ENCODE results near the gene SLC38A8.

Gene SLC38A8

DNA sequence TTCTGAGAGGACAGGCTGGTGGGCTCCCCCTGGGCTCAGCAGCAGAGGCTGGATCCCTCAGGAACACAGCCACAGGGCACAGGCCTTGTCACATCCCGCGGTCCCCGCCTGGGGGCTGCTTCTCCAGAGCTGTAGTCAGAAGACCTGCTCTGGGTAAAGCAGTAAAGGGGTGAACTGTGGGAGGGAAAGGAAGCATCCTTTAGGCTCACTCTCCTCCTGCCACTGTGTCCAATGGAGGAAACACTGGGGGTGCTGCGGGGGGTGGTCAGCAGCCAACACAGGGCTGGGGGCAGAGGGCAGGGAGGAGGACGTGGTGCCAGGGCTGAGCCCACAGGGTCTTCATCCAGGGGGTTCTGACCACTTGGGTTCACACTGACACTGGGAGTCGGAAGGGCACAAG is 5.0 kb upstream of the SLC38A8 start:
- DNase-seq, result no peak

DNA sequence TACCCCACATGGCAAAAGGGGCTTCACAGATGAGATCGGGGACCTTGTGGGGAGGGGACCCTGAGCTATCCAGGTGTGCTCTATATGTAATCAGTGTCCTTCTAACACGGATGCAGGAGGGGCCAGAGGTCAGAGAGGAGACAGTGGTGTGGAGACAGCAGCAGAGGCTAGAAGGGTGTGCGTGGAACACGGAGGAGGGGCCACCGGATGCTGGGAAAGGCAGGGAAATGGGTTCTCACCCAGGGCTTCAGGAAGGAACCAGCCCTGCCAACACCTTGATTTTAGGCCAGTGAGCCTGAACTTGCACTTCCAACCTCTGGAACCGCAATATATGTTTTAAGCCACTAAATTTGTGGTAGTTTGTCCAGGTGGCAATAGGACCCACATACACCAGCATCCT is 4.6 kb upstream of the SLC38A8 start:
- no peak for DNase-seq

DNA sequence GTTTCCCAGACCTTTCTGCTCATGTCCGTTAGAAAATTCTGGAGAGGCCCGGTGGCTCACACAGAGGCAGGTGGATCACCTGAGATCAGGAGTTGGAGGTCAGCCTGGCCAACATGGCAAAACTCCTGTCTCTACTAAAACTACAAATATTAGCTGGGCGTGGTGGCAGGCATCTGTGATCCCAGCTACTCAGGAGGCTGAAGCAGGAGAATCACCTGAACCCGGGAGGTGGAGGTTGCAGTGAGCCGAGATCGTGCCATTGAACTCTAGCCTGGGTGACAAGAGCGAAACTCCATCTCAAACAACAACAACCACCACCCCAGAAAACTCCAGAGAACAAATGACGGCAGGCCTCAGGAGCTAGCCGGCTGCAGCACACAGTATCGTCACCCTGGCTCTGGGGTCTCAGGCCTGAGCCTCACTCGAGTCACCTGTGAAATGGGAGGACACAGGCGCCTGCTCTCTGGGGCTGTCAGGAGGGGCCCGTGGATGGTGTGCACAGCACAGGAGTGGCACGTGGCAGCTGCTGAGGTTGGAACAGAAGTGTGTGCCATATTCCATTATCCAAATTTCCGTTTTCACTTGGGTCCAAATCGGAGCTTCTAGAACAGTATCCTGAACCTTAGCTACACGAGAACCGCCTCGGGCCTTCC is 3.3 kb upstream of the SLC38A8 start:
- no peak for DNase-seq

DNA sequence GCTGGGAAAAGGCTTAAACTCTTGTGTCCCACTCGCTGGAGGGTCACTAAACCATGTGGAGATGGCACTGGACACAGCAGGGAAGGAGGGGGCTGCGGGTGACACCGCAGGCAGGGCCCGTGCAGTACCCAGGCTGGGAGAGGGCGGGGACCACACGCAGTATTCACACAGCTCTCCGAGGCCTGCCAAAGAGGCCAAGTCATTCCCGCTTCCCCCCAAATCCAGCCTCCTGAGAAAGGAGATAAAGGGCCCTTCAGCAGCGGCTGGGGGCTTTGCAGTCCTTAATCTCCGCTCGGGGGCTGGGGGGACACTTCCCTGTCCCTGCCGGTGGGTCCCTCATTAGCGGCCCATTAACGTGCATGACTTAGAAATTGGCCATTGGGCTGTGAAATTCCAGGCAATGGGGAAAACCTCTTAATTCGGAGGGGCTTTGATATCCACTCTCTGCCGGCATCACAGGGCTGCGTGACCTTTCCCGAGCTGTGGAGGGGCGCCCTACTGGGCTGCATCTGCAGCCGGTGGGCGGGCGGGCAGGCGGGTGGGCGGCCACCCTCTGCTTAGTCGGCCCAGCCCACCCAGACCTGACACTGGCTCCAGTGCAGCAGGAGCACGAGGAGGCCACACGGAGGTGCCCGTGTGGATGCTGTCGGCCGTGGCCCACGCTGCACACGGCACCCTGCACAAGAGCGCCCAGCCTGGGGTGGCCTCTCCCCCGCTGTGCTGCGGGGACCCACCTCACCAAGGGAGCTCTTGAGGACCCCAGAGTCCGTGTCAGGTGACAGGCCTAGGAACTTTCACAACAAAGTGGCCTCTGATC is 2.6 kb upstream of the SLC38A8 start:
- no peak for DNase-seq

DNA sequence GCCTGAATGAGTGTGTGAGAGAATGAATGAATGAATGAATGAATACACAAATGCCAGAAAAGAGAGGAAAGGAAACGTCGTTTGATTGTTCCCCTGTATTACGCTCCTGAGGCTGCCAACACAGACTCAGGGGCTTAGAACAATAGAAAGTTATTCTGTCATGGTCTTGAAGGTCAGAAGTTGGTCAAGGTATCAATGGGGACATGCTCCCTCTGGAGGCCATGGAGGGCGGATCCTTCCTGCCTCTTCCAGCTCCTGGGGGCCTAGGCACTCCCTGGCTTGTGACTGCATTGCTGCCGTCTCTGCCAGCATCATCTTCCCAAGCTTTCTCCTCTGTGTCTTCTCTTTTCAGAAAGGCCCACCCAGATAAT is 1.5 kb upstream of the SLC38A8 start:
- DNase-seq, result no peak

DNA sequence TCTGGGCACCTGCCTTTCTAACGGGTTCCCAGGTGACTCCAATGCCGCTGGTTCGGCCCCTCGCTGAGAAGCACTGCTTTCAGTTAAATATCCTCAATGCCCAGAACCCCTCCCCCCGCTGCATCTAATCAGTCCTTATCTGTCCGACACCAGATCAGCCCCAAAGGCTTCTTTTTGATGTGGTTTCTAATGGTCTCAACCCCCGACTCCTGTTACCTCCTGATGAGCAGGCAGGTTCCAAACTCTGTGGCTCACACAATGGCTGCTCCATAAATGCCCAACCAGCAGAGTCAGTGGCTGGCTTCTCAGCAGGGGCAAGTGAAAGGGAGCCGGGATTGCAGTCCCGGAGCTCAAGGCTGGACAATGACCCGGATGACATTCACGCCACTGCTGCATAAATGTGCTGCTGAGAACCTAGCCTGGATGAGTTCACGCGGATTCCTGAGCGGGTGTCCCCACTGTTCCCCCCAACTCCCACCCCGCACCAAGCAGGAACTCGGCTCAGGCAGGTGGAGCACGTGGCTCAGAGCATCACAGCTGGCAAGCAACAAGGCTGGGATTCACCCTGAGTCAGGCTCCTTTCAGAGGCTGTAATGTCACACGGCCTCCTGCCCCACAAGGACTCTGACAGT is 1.0 kb upstream of the SLC38A8 start:
- DNase-seq, result no peak

DNA sequence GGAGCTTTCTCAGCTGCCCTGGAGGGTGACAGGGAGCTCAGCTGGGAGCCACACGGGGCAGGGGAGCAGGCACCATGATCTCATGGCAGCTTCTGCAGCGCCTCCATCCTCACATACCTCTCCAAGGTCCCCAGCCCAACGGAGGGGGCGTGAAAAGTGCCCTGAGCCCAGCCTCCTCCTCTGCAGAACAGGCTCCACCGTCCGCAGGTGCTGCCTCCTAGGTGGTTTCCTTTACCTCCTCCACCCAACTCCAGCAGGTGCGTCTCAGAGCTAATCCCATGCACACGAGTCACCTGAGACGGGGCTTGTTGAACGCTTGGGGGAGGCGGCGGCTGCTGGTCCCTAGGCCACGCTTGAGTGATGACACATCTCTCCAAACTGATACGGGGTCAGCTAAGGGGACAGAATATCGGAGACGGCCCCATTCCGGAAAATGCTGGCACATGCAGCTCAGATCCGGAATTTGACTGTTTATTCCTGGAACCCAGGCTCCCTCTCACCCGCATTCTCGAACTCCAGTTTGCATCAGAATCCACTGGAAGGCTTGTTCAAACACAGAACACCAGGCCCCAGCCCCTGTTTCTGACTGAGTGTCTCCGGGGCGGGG is 387 bp upstream of the SLC38A8 start:
- no peak for DNase-seq

DNA sequence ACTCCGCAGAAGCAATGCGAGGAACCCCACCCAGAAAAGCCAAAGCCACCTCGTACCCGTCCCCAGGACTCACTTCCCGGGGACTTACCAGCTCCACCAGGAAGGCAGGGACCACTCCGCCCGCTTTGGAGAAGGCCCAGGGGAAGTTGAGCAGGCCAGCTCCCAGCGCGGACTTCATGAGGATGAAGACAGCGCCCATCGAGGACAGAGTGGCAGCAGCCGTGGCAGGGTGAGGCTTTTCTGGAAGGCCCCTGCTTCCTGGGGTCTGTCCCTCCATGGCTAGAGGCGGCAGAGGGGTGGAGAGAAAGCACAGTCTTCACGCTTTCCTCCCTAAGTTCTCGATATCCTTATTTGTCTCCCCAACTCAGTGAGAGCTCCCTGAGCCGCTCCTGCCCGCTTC is 714 bp downstream of the SLC38A8 start:
- no peak for DNase-seq

DNA sequence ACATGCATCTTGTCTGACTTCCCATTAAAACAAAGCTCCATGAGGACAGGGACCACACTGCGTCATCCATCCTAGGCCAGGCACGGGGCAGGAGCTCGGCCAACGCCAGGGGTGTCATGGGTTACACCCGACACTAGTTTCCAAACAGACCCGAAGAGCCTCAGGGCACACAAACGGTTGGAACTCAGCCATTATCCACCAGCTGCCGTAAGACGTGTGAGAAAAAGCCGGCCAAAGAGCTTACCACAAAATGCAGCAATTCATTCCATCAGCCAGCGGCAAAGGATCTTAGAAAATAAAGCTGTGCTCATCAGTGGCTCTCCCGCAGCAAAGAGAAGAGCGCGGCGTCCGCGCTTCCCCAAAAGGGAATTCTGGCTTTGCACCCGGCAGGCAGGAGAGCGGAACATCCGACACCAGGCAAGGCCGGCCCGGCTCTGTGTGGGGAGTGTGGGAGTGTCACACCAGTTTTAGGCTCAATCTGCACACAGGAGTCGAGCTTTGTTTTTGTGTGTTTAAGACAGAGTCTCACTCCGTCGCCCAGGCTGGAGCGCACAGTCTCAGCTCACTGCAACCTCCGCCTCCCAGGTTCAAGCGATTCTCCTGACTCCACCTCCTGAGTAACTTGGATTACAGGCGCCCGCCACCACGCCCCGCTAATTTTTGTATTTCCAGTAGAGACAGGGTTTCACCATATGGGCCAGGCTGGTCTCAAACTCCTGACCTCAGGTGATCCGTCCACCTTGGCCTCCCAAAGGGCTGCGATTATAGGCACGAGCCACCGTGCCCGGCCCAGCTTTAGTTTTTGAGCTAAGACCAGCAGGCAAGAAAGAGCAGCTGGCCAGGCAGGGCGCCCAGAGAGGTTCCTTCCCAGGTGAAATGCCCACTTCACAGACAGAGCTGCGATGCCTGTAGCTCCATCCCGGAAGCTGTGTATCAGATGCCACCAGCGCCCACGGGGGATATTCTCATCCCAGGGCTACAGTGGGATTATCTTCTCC is 1.5 kb downstream of the SLC38A8 start:
- no peak for DNase-seq

DNA sequence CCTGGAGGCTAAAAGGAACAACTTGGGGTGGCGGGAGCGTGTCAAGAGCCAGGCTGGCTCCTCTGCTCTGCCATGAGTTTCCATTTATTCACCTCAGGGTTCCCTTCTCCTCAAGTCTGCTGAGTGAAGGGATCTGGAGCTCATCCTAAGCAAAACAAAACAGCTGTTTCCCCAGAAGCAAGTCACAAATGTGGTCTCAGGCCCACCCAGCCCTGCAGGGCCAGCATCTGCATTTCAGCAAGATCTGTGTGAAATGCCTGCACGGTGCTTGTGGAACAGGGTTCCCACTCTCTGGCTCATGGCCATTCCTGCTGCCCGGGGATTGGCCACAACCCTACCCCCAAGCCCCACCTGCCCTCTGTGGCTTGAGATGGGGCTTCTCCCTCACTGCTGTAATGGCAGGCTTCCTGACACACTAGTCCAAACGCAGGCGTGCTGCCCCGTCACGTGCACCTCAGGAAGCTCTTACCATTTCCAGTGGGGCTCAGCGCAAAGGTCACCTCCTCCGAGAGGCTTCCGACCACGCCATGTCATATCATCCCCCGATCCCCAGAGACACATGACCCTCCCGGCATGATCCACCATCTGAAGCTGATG is 2.3 kb downstream of the SLC38A8 start:
- no peak for DNase-seq

DNA sequence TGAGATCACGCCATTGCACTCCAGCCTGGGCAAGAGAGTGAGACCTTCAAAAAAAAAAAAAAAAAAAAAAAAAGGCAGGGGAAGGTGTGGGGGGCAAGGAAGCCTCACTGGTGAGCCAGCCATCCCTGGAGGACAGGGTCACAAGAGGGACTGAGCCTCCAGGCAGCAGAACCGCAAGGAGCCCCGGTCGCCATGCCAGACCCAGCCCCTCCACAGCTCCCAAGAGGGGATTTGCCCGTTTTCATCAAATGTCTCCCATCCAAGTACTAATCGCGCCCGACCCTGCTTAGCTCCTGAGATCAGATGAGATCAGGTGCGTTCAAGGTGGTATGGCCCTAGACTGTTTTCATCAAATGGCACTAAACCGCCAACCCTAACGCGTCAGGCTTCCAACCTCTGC is 2.9 kb downstream of the SLC38A8 start:
- DNase-seq, result no peak

DNA sequence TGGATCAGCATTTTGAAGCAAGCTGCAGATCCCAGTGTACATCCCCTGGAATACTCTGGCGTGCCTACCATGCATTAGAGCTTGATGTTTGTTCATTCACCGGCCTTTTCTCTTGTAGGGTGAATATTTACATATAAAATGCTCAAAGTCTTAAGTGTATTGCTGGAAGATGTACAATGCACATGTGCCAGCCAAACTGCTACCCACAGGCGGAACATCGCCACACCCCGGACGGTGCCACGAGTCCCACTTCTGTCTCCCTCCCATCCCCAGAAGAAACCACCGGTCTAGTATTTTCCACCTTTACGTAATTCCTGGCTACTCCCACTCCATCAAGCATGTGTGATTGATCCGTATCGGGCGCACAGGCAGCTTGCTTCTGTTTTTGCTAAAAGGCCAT is 4.1 kb downstream of the SLC38A8 start:
- DNase-seq, result no peak

DNA sequence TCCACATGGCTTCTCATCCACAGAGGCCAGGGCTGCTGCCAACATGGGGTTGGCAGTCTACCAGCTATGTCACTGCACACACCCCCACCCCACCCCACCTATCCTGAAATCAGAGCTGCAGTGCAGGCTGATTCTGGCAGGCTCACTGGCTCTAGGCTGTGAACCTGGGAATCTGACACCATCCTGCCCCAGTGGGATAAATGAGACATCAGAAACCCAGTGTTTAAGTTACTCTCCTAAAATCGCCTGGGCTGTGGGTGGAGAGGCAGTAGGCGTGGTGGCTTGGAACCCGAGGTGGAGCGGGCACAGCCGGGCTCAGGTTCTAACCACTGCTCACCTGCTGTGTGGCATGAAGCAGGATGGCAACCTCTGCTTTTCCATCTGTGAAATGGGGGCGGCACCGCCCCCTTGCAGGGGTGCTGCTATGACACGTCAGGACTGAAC is 5.6 kb downstream of the SLC38A8 start:
- DNase-seq, result no peak

DNA sequence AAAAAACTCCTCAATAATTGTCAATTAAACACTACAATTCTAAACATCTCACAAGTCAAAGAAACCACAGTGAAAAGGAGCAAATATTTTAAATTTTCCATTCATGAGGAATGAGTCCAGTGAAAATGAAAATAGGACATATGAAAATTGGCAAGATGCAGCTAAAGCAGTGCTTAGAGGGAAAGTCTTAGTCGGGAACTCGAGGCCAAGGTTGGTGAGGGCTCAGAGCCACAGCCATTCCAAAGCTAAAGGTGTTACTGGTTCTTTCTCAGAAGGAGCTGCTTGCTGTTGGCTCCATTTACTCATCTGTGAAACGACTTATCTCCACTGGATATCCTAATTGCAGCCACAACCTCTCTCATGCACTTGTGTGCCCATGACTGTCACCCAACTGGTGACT is 6.5 kb downstream of the SLC38A8 start:
- no peak for DNase-seq

DNA sequence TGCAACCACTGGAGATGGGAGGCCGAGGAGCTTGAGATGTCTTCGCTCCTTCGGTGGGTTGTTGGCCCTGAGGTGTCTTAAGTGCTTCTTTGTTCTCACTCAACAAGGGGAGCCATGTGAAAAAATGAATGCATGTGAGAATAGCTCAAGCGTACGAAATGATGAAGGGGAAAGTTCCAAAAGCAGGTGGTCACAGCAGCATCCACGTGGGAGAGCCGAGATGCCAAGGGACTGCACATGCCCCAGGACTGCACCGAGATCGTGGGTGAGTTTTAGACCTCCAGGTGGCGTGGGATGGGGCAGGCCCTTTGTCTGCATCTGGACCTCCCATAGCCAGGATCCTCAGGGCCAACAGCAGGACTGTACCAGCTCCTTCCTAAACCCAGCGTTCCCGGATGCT is 8.1 kb downstream of the SLC38A8 start:
- no peak for DNase-seq

DNA sequence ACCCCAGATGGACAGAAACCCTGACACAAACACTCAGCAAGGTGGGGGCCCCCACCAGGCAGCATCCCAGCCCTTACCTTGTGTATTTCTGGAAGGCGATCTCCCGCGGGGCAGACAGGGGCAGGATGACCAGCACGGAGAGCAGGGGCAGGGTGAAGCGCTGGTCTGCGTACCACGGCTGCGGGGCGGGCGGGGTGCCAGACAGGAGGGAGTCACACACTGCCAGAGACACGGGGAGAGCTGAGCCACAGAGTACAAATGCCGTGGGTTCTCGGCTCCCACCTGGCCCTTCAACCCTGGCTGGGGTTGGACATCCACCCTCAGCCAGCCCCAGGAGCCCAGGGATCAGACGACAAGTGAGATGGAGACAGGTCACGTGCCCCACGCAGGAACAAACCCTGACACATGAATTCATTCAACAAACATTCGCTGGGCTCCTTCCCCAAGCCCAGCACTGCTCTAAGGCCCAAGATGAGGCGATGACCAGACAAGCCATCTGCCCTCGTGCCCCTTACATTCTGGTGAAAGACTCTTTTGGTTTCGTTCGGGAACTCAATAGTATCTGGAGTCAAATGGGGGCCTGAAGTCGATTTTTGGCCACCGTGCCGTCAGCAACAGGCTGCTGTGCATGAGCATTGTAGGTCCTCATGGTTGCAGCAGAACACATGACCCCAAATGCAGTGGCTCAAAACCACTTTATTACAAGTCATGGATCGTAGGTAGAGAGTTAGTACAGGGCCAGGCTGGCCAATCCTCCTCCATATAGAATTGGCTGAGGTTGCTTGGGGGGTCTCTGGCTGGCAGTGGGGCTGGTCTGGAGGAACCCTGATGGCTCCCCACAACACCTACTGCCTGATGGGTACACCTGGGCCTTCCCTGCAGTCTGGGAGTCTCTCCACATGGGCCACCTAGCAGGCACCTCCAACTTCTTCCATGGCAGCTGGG is 9.1 kb downstream of the SLC38A8 start:
- DNase-seq, result no peak

DNA sequence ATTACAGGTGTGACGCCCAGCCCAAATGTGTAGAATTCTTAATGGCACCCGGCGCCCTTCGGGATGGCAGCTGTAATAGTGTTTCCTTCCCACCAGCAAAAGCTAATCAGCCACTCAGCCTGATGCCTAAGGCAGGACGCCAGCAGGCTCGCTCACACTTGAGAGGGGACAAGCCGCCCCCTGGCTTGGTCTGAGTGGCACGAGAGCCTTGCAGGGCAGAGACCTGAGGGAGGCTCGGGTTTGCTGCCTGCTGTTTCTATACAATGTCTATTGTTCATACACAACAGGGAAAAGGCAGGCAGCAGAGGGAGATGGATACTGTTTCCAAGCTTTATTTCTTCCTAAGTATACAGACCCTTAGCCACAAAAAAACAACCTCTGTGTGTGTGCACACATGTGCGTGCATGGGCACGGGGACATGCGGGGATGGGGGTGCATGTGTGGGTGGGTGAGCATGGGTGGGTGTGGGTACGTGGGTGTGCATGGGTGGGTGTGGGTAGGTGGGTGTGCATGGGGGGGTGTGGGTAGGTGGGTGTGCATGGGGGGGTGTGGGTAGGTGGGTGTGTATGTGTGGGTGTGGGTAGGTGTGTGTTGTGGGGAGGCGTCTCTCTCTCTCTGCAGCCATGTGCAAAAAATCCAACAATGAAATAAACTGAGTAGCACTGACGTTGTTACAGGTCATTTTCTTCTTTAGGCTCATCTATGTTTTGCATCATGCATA is 10.0 kb downstream of the SLC38A8 start:
- no peak for DNase-seq

DNA sequence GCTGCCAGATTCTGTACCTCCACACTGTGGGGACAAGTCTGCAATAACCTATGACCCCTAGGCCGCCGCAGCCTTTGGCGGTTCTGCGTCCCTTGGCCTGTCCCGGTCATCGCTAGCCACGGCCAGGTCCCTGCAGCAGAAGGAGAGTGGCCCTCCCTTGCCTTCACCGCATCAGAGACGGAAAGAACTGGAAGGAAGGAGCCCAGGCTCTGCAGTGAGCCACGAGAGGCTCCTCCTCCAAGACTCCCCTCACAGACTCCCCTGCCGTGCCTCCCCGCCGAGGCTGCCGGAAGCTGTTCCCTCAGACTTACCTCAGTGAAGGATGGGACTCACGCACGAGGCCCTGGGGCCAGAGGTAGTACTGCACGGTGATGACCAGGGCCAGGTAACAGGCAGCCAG is 11.0 kb downstream of the SLC38A8 start:
- no peak for DNase-seq

DNA sequence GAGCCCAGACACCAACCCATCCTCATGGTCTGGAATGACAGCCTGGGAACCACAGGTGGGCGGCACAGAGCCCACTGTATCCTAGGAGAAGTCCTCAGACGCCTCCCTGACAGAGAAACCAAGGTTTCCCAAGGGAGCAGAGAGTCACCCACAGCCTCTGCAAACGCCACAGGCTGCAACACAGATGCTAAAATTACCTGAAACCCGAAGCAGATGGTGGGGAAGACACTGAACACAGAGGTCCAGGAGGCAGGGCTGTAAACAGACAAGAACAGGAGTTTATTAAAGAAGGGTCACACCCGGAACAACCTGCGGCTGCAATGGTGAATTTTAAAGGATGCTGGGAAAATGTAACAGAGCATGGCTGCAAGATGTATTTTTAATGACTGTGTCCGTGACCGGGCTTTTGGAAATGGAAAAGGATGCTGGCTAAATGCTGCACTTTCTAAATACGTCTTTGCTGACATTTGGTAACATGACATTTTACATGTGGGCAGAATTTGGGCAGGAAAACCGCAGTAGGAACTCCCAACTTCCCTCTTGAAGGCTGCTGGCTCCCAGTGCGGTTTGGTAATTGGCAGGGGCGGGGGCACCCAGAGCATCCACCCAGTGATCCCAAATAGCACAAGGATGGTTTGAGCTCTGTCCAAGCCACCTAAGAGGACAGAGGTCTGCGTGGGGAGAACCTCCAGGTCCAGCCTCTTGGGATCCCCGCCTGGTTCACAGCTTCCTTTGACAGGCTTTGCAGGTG is 13.1 kb downstream of the SLC38A8 start:
- peak in 1 of 2 donors; percentile 7 for DNase-seq

Data from bone marrow (tissue), 2 donors.